Suprapubic skin (tissue), 3 donors: ENCODE data around the gene SLC32A1.

Experiments
- EP300 ChIP-seq: sonication (generic); formaldehyde crosslinking; IDR thresholded peaks from one replicate; pipeline ENCODE4 v1.6.1; 2017; ENCODE audit warnings: antibody characterized with exemption
- TF ChIP-seq, protein P1 (sequence below), 2 donors: fragments of 200-600 bp in 1 of 2; fragments of 450-650 bp in 1 of 2; sonication (generic) in 1 of 2; IDR thresholded peaks; one replicate each; pipeline ENCODE4 v1.5.1; 2016 to 2019; ENCODE audit warnings: antibody characterized with exemption in 2 of 2, mild to moderate bottlenecking in 1 of 2, moderate library complexity in 1 of 2

DNA sequence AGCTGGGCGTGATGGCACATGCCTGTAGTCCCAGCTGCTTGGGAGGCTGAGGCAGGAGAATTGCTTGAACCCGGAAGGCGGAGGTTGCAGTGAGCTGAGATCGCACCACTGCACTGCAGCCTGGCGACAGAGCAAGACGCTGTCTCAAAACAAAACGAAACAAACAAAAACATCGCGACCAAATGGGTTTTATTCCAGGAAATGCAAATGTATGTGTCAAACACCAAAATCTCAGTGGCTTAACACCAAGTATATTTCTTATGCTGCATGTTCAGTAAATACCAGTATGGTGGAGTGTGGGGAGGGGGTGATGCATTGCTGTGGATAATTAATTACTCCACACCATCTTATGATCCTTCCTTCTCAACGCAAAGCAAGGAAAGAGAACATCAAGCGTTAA, 52.1 kb downstream of the SLC32A1 start:
- TF ChIP-seq, protein P1, sequence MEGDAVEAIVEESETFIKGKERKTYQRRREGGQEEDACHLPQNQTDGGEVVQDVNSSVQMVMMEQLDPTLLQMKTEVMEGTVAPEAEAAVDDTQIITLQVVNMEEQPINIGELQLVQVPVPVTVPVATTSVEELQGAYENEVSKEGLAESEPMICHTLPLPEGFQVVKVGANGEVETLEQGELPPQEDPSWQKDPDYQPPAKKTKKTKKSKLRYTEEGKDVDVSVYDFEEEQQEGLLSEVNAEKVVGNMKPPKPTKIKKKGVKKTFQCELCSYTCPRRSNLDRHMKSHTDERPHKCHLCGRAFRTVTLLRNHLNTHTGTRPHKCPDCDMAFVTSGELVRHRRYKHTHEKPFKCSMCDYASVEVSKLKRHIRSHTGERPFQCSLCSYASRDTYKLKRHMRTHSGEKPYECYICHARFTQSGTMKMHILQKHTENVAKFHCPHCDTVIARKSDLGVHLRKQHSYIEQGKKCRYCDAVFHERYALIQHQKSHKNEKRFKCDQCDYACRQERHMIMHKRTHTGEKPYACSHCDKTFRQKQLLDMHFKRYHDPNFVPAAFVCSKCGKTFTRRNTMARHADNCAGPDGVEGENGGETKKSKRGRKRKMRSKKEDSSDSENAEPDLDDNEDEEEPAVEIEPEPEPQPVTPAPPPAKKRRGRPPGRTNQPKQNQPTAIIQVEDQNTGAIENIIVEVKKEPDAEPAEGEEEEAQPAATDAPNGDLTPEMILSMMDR (IDR thresholded peaks at IDR 0.05), result no peak
- TF ChIP-seq EP300, result no peak
